DND-41 (cell line): ENCODE results near the gene LHFPL2.

ENCODE experiments used
- ATAC-seq: fragments of 200-7000 bp; cut with Tn5 transposase; 3 replicates; pipeline ENCODE4 v1.9.1; 2021; ENCODE audit warnings: low read depth; ENCODE audit not compliant: insufficient read depth
- DNase-seq: peaks from one replicate; pipeline ENCODE4 v3.0.0-alpha.2; 2020
- H2AFZ ChIP-seq: 2 replicates; pipeline ENCODE4 v1.6.0; 2012; ENCODE audit warnings: low read depth, low read length
- H3K27ac ChIP-seq: 2 replicates; pipeline ENCODE4 v1.5.1; 2012; ENCODE audit warnings: low read length, inconsistent platforms
- H3K27me3 ChIP-seq: fragments of 200-600 bp; sonication (generic); 2 replicates; pipeline ENCODE4 v1.6.0; 2012; ENCODE audit warnings: low read length, mild to moderate bottlenecking, inconsistent platforms; ENCODE audit not compliant: insufficient read depth, poor library complexity
- H3K36me3 ChIP-seq: 2 replicates; pipeline ENCODE4 v1.5.1; 2012; ENCODE audit warnings: low read length, inconsistent platforms; ENCODE audit not compliant: insufficient read depth
- H3K4me1 ChIP-seq: 2 replicates; pipeline ENCODE4 v1.5.1; 2012; ENCODE audit warnings: mild to moderate bottlenecking, low read length; ENCODE audit not compliant: insufficient read depth
- H3K4me2 ChIP-seq: 2 replicates; pipeline ENCODE4 v1.6.0; 2012; ENCODE audit warnings: mild to moderate bottlenecking, moderate library complexity, low read length, inconsistent platforms; ENCODE audit not compliant: insufficient read depth
- H3K4me3 ChIP-seq, 2 experiments: fragments of 200-600 bp in 1 of 2; shearing (Covaris generic) in 1 of 2; 2 replicates each; pipeline ENCODE4 v1.5.1; 2012 to 2016; ENCODE audit warnings: inconsistent platforms in 2 of 2, low read length in 2 of 2, mild to moderate bottlenecking in 2 of 2, low read depth in 1 of 2, moderate library complexity in 1 of 2
- H3K79me2 ChIP-seq: 2 replicates; pipeline ENCODE4 v1.6.0; 2012; ENCODE audit warnings: low read length, inconsistent platforms; ENCODE audit not compliant: insufficient read depth
- H3K9ac ChIP-seq: 2 replicates; pipeline ENCODE4 v1.6.0; 2012; ENCODE audit warnings: low read depth, mild to moderate bottlenecking, inconsistent platforms, low read length, moderate library complexity
- H3K9me3 ChIP-seq: 2 replicates; pipeline ENCODE4 v1.5.1; 2012; ENCODE audit warnings: low read length, moderate library complexity, mild to moderate bottlenecking, inconsistent platforms; ENCODE audit not compliant: insufficient read depth, severe bottlenecking
- H4K20me1 ChIP-seq: 2 replicates; pipeline ENCODE4 v1.6.0; 2012; ENCODE audit warnings: low read length; ENCODE audit not compliant: insufficient read depth
- EZH2 ChIP-seq: IDR thresholded peaks from 3 replicates; pipeline ENCODE4 v1.6.1; 2012; ENCODE audit warnings: borderline replicate concordance, low read depth, mild to moderate bottlenecking, moderate library complexity, low read length, inconsistent platforms; ENCODE audit not compliant: severe bottlenecking
- TF ChIP-seq, protein P1 (sequence below): IDR thresholded peaks from 2 replicates; pipeline ENCODE4 v1.5.1; 2012; ENCODE audit warnings: borderline replicate concordance, low read length, moderate library complexity, mild to moderate bottlenecking; ENCODE audit not compliant: poor library complexity, severe bottlenecking; ENCODE audit errors: extremely low read depth

The LHFPL2 gene

DNA sequence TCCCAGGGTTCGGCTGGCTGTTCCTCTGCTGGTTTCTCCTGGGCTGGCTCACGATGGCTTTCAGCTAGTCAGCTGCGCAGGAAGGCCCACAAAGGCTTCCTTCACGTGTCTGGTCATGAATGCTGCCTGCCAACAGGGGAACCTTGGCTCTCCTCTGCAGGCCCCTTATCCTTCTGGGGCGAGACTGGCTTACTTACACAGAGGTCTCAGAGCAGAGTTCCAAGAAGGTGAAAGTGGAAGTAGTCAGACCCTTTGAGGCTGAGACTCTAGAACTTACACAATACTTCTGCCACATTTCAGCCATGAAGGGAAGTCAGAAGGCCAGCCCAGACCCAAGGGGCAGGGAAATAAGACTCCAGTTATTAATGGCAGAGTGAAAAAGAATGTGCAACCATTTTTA is 99.5 kb downstream of the LHFPL2 start:
- ATAC-seq (no peak), DNase-seq (no peak)
- Histone ChIP-seq H3K9me3 (no peaks in the 10 kb centered on the region), H3K4me2 (no peak overlapping the region), H3K9ac (no peak overlapping the region), H3K36me3 (no peaks in the 10 kb centered on the region), H3K4me3 (no peak overlapping the region), H3K27me3 (no peaks in the 10 kb centered on the region), H2AFZ (no peak overlapping the region), H3K27ac (no peak overlapping the region), H3K4me1 (no peaks in the 10 kb centered on the region), H3K79me2 (no peaks in the 10 kb centered on the region), H4K20me1 (no peaks in the 10 kb centered on the region)
- no peak for TF ChIP-seq EZH2
- TF ChIP-seq, protein P1, sequence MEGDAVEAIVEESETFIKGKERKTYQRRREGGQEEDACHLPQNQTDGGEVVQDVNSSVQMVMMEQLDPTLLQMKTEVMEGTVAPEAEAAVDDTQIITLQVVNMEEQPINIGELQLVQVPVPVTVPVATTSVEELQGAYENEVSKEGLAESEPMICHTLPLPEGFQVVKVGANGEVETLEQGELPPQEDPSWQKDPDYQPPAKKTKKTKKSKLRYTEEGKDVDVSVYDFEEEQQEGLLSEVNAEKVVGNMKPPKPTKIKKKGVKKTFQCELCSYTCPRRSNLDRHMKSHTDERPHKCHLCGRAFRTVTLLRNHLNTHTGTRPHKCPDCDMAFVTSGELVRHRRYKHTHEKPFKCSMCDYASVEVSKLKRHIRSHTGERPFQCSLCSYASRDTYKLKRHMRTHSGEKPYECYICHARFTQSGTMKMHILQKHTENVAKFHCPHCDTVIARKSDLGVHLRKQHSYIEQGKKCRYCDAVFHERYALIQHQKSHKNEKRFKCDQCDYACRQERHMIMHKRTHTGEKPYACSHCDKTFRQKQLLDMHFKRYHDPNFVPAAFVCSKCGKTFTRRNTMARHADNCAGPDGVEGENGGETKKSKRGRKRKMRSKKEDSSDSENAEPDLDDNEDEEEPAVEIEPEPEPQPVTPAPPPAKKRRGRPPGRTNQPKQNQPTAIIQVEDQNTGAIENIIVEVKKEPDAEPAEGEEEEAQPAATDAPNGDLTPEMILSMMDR, result no peak

DNA sequence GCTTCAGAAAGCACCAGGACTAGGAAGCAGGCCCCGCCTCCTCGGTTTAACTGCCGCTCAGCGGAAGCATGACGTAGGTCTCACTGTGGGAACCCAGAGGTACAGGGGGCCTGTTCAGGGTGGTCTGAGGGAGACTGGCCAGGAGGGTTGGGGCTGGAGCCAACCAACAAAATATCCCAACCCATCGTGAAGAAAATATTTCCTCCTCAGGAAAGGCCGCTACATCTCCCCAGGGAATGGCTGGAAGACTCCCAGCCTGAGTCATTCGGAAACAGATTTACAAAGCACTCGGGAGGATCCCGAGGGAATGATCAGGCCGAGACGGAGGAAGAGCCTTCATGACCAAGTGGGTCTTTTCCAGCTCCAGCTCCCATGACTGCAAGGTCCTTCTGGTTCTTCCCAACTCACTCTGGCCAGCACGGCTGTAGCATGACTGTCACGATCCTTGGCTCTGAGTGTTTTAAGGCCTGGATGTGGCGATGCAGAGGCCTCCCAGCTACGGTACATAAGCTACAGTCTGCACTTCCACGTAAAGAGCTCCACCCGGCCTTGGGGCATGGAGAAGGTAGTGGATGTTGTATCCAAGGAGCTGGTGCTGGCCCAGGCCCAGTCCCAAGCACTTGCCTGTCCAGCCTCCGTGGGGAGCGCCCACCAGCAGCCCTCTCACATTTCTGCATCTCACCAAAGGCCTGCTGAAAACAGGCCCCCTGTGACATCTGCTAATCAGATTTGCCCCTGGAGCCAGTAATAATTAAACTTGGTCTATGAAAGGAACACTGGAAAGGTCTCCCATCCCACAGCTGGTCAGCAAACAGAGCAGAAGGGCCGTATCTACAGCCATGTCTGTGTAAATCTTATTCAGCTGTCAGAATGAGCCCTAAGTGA is 100.6 kb downstream of the LHFPL2 start:
- H3K27ac ChIP-seq, result no peak overlapping the region
- no peaks in the 10 kb centered on the region for H3K27me3 ChIP-seq
- H3K4me1 ChIP-seq, result no peaks in the 10 kb centered on the region
- DNase-seq (no peak), ATAC-seq (no peak)
- no peak for TF ChIP-seq EZH2
- TF ChIP-seq, protein P1, result no peak
- H3K4me2 ChIP-seq, result no peak overlapping the region
- H4K20me1 ChIP-seq, result no peaks in the 10 kb centered on the region
- no peak overlapping the region for H2AFZ ChIP-seq
- no peak overlapping the region for H3K4me3 ChIP-seq
- no peaks in the 10 kb centered on the region for H3K9me3 ChIP-seq
- H3K36me3 ChIP-seq, result no peaks in the 10 kb centered on the region
- no peak overlapping the region for H3K9ac ChIP-seq
- H3K79me2 ChIP-seq, result no peaks in the 10 kb centered on the region

DNA sequence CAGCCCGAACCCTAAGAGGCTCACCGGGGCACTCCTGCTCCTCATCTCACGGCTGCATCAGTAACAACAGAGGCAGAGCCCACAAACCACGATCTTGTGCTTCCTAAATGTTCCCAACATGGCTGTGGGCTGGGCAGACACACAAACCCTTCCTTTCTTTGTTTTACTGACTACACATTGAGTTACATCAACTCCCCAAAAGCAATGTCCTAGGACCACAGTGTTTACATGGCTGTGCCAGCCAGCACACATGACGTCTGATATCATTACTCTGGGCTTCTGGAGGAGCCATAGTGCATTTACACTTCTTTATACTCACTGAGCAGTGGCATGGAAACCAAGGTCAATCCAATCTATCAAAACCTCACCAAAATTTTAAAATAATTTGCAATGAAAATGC is 101.4 kb downstream of the LHFPL2 start:
- DNase-seq (no peak), ATAC-seq (no peak)
- Histone ChIP-seq H3K9me3 (no peaks in the 10 kb centered on the region), H3K79me2 (no peaks in the 10 kb centered on the region), H3K4me3 (no peak overlapping the region), H3K36me3 (no peaks in the 10 kb centered on the region), H4K20me1 (no peaks in the 10 kb centered on the region), H3K27me3 (no peaks in the 10 kb centered on the region), H3K4me2 (no peak overlapping the region), H3K27ac (no peak overlapping the region), H3K4me1 (no peaks in the 10 kb centered on the region), H2AFZ (no peak overlapping the region), H3K9ac (no peak overlapping the region)
- TF ChIP-seq, protein P1, result no peak
- no peak for TF ChIP-seq EZH2
